ENCODE measurements around the gene LRRC43.

LRRC43 gene

GRCh38 chr12:122182887-122183587 lies at the start of gene LRRC43:
TSS of gene LRRC43 (plus strand) at chr12:122183123. CDS start at chr12:122183145, 22 bp downstream.
- no peak for DNase-seq (ENCODE audit: low read depth in 2 of 2)

GRCh38 chr12:122133192-122133950 lies 49.6 kb upstream of the LRRC43 start:
- DNase-seq (ENCODE audit: low read depth in 2 of 2) = no peak

- DNase-seq (ENCODE audit: low read depth in 2 of 2) = no peak
Measured at GRCh38 chr12:122135437-122136031, 47.4 kb upstream of the LRRC43 start.

- DNase-seq (ENCODE audit: low read depth in 2 of 2) = no peak
Measured at GRCh38 chr12:122137229-122137628, 45.7 kb upstream of the LRRC43 start.

- DNase-seq (ENCODE audit: low read depth in 2 of 2) = no peak
Measured at GRCh38 chr12:122137681-122138080, 45.2 kb upstream of the LRRC43 start.

GRCh38 chr12:122138181-122138580 lies 44.7 kb upstream of the LRRC43 start:
- no peak for DNase-seq (ENCODE audit: low read depth in 2 of 2)

GRCh38 chr12:122138616-122139015 lies 44.3 kb upstream of the LRRC43 start:
- DNase-seq (ENCODE audit: low read depth in 2 of 2) = no peak

GRCh38 chr12:122139266-122139665 lies 43.7 kb upstream of the LRRC43 start:
- no peak for DNase-seq (ENCODE audit: low read depth in 2 of 2)

- DNase-seq (ENCODE audit: low read depth in 2 of 2) = no peak
Measured at GRCh38 chr12:122139941-122140340, 43.0 kb upstream of the LRRC43 start.

- no peak for DNase-seq (ENCODE audit: low read depth in 2 of 2)
Measured at GRCh38 chr12:122140467-122141257, 42.3 kb upstream of the LRRC43 start.

- no peak for DNase-seq (ENCODE audit: low read depth in 2 of 2)
Measured at GRCh38 chr12:122141911-122142725, 40.8 kb upstream of the LRRC43 start.

GRCh38 chr12:122142857-122143256 lies 40.1 kb upstream of the LRRC43 start:
- no peak for DNase-seq (ENCODE audit: low read depth in 2 of 2)

GRCh38 chr12:122144885-122145284 lies 38.0 kb upstream of the LRRC43 start:
- no peak for DNase-seq (ENCODE audit: low read depth in 2 of 2)

- no peak for DNase-seq (ENCODE audit: low read depth in 2 of 2)
Measured at GRCh38 chr12:122145505-122146330, 37.2 kb upstream of the LRRC43 start.

- no peak for DNase-seq (ENCODE audit: low read depth in 2 of 2)
Measured at GRCh38 chr12:122147514-122148290, 35.2 kb upstream of the LRRC43 start.

GRCh38 chr12:122148657-122149056 lies 34.3 kb upstream of the LRRC43 start:
- no peak for DNase-seq (ENCODE audit: low read depth in 2 of 2)

GRCh38 chr12:122150127-122150681 lies 32.7 kb upstream of the LRRC43 start:
- no peak for DNase-seq (ENCODE audit: low read depth in 2 of 2)

- no peak for DNase-seq (ENCODE audit: low read depth in 2 of 2)
Measured at GRCh38 chr12:122152754-122153153, 30.2 kb upstream of the LRRC43 start.

- DNase-seq (ENCODE audit: low read depth in 2 of 2) = no peak
Measured at GRCh38 chr12:122155705-122156104, 27.2 kb upstream of the LRRC43 start.
